H9 (cell line): Measurements from ENCODE around the gene GET3. TPM values are rescaled to one million over a fixed set of nuclear protein-coding genes. Genes with fewer than 3 reads are reported as not detected.

Experiments used
- DNase-seq: peaks from one replicate; pipeline ENCODE4 v3.0.0-alpha.2; 2017
- H2AFZ ChIP-seq: one replicate; pipeline ENCODE4 v1.6.1; 2013; ENCODE audit warnings: mild to moderate bottlenecking, low read length, control low read depth, moderate library complexity
- H2AK5ac ChIP-seq: 2 replicates; pipeline ENCODE4 v1.6.1; 2013; ENCODE audit warnings: low read length, control low read depth, mixed read lengths; ENCODE audit not compliant: insufficient read length
- H2BK120ac ChIP-seq: one replicate; pipeline ENCODE4 v1.6.1; 2013; ENCODE audit warnings: low read depth, mild to moderate bottlenecking, low read length, control low read depth, inconsistent platforms; ENCODE audit not compliant: poor library complexity, severe bottlenecking
- H2BK12ac ChIP-seq: 2 replicates; pipeline ENCODE4 v1.6.1; 2013; ENCODE audit warnings: low read length, control low read depth, mixed read lengths, low read depth; ENCODE audit not compliant: insufficient read length
- H2BK15ac ChIP-seq: 2 replicates; pipeline ENCODE4 v1.6.1; 2013; ENCODE audit warnings: low read depth, low read length, control low read depth
- H2BK20ac ChIP-seq: one replicate; pipeline ENCODE4 v1.6.1; 2013; ENCODE audit warnings: low read depth, mild to moderate bottlenecking, low read length, control low read depth, inconsistent platforms; ENCODE audit not compliant: poor library complexity, severe bottlenecking
- H2BK5ac ChIP-seq: 2 replicates; pipeline ENCODE4 v1.6.1; 2013; ENCODE audit warnings: low read length, control low read depth, mixed read lengths; ENCODE audit not compliant: insufficient read length
- H3K14ac ChIP-seq: 2 replicates; pipeline ENCODE4 v1.6.1; 2013; ENCODE audit warnings: low read length, control low read depth; ENCODE audit not compliant: insufficient read depth
- H3K18ac ChIP-seq: 2 replicates; pipeline ENCODE4 v1.6.1; 2013; ENCODE audit warnings: low read depth, mild to moderate bottlenecking, mixed read lengths, low read length, control low read depth; ENCODE audit not compliant: insufficient read length
- H3K23ac ChIP-seq: 2 replicates; pipeline ENCODE4 v1.6.1; 2013; ENCODE audit warnings: low read length, control low read depth, mixed read lengths, low read depth; ENCODE audit not compliant: insufficient read length
- H3K23me2 ChIP-seq: 2 replicates; pipeline ENCODE4 v1.6.1; 2013; ENCODE audit warnings: low read depth, mild to moderate bottlenecking, mixed read lengths, low read length, control low read depth; ENCODE audit not compliant: insufficient read length, poor library complexity, severe bottlenecking
- H3K27ac ChIP-seq: 2 replicates; pipeline ENCODE4 v1.5.1; 2013; ENCODE audit warnings: low read length, control low read depth, mixed read lengths, low read depth; ENCODE audit not compliant: insufficient read length
- H3K27me3 ChIP-seq: 2 replicates; pipeline ENCODE4 v1.6.1; 2013; ENCODE audit warnings: low read length, control low read depth, inconsistent platforms; ENCODE audit not compliant: insufficient read depth
- H3K4ac ChIP-seq: 2 replicates; pipeline ENCODE4 v1.6.1; 2013; ENCODE audit warnings: low read depth, mild to moderate bottlenecking, control low read depth, inconsistent platforms, low read length, moderate library complexity
- H3K4me1 ChIP-seq: 2 replicates; pipeline ENCODE4 v1.6.1; 2013; ENCODE audit warnings: low read length, control low read depth, inconsistent platforms; ENCODE audit not compliant: insufficient read depth
- H3K4me2 ChIP-seq: 2 replicates; pipeline ENCODE4 v1.6.1; 2013; ENCODE audit warnings: low read length, control low read depth, mixed read lengths; ENCODE audit not compliant: insufficient read length, insufficient read depth
- H3K56ac ChIP-seq: 2 replicates; pipeline ENCODE4 v1.6.1; 2013; ENCODE audit warnings: low read depth, mild to moderate bottlenecking, mixed read lengths, low read length, control low read depth; ENCODE audit not compliant: insufficient read length
- H3K79me1 ChIP-seq: 2 replicates; pipeline ENCODE4 v1.6.1; 2013; ENCODE audit warnings: low read depth, mild to moderate bottlenecking, moderate library complexity, low read length, control low read depth, inconsistent platforms; ENCODE audit not compliant: insufficient read depth, poor library complexity, severe bottlenecking
- H3K79me2 ChIP-seq: 2 replicates; pipeline ENCODE4 v1.6.1; 2013; ENCODE audit warnings: low read length, control low read depth, inconsistent platforms; ENCODE audit not compliant: insufficient read depth
- H3K9ac ChIP-seq: 2 replicates; pipeline ENCODE4 v1.6.1; 2013; ENCODE audit warnings: low read length, control low read depth, mixed read lengths; ENCODE audit not compliant: insufficient read length; ENCODE audit errors: extremely low read depth
- H3K9me3 ChIP-seq: one replicate; pipeline ENCODE4 v1.6.1; 2013; ENCODE audit warnings: low read depth, low read length, inconsistent platforms; ENCODE audit not compliant: control insufficient read depth
- H3T11ph ChIP-seq: one replicate; pipeline ENCODE4 v1.6.1; 2013; ENCODE audit warnings: mild to moderate bottlenecking, low read length, control low read depth, inconsistent platforms
- H4K20me1 ChIP-seq: one replicate; pipeline ENCODE4 v1.6.1; 2013; ENCODE audit not compliant: control insufficient read depth, insufficient read length, insufficient read depth
- H4K5ac ChIP-seq: 2 replicates; pipeline ENCODE4 v1.6.1; 2013; ENCODE audit warnings: low read depth, mild to moderate bottlenecking, mixed read lengths, low read length, control low read depth; ENCODE audit not compliant: insufficient read length
- H4K8ac ChIP-seq: replicated peaks from 2 replicates; pipeline ENCODE4 v1.6.1; 2013; ENCODE audit warnings: low read length, control low read depth, mixed read lengths, low read depth; ENCODE audit not compliant: insufficient read length
- H4K91ac ChIP-seq: 2 replicates; pipeline ENCODE4 v1.6.1; 2013; ENCODE audit warnings: low read depth, mild to moderate bottlenecking, moderate library complexity, mixed read lengths, low read length, control low read depth; ENCODE audit not compliant: insufficient read length
- H3K27ac Mint-ChIP-seq, 3 experiments: 2 replicates in 2 of 3; 3 replicates in 1 of 3; pipeline ENCODE4 v1.8.0; 2020 to 2021; ENCODE audit warnings: mixed read lengths in 3 of 3, mild to moderate bottlenecking in 1 of 3, moderate library complexity in 1 of 3
- H3K27me3 Mint-ChIP-seq: 2 replicates; pipeline ENCODE4 v1.8.0; 2021; ENCODE audit warnings: low read depth, mild to moderate bottlenecking, moderate library complexity, mixed read lengths
- H3K36me3 Mint-ChIP-seq, 3 experiments: 2 replicates in 2 of 3; 3 replicates in 1 of 3; pipeline ENCODE4 v1.8.0; 2020 to 2021; ENCODE audit warnings: low read depth in 3 of 3, mixed read lengths in 3 of 3; ENCODE audit not compliant: insufficient read depth in 1 of 3
- H3K4me1 Mint-ChIP-seq, 2 experiments: 2 replicates each; pipeline ENCODE4 v1.8.0; 2020; ENCODE audit warnings: mixed read lengths in 2 of 2
- H3K4me3 Mint-ChIP-seq, 2 experiments: 2 replicates in 1 of 2; 3 replicates in 1 of 2; pipeline ENCODE4 v1.8.0; 2020 to 2021; ENCODE audit warnings: mild to moderate bottlenecking in 2 of 2, mixed read lengths in 2 of 2, moderate library complexity in 1 of 2
- H3K9me3 Mint-ChIP-seq, 2 experiments: 2 replicates in 1 of 2; 3 replicates in 1 of 2; pipeline ENCODE4 v1.8.0; 2020; ENCODE audit warnings: mild to moderate bottlenecking in 2 of 2, mixed read lengths in 2 of 2, moderate library complexity in 1 of 2
- WGBS: extraction: QIAGEN DNeasy Blood & Tissue Kit; methylation state at CpG from one replicate; pipeline ENCODE4 v1.1.7; 2013; ENCODE audit warnings: missing lambda C conversion rate, low lambda C conversion rate, mixed read lengths; ENCODE audit not compliant: insufficient read length; ENCODE audit errors: extremely low coverage; 5-methylcytosine and 5-hydroxymethylcytosine counted together
- total RNA-seq: library from RNA; stranded (reverse); gene quantifications from 2 replicates; pipeline ENCODE4 v1.2.1, GENCODE V29; 2021
- TF ChIP-seq, protein P1 (sequence below): fragments of 200-600 bp; sonication (generic); conservative IDR thresholded peaks from 3 replicates; pipeline ENCODE4 v1.8.0; 2021; ENCODE audit warnings: antibody characterized with exemption, mild to moderate bottlenecking

The GET3 gene
- total RNA-seq, 1 experiment from 2014 or later: 81.6 TPM

- no peaks in the 10 kb centered on the region for H3K9me3 Mint-ChIP-seq
These were observed 49.7 kb downstream of the GET3 start for GRCh38 chr19:12786952-12787351.

More at GRCh38 chr19:12786952-12787351, 49.7 kb downstream of the GET3 start:
- H3K4me3 Mint-ChIP-seq: no peak overlapping the region; a peak in 1 of 5 replicates
- H2BK20ac ChIP-seq: no peak overlapping the region
- no peak overlapping the region for H4K5ac ChIP-seq
- H3K27me3 Mint-ChIP-seq: peaks cover 6% of the 10 kb centered on the region
- no peaks in the 10 kb centered on the region for H3K79me2 ChIP-seq
- no peak overlapping the region for H2BK15ac ChIP-seq
- no peak overlapping the region for H2BK120ac ChIP-seq
- H2AFZ ChIP-seq: no peak overlapping the region
- H3K18ac ChIP-seq: no peak overlapping the region
- H2BK12ac ChIP-seq: no peak overlapping the region
- H3K4me1 ChIP-seq: peaks cover 6% of the 10 kb centered on the region
- H3K9ac ChIP-seq: no peak overlapping the region
- H4K8ac ChIP-seq: no peak overlapping the region
- no peak overlapping the region for H3K23ac ChIP-seq
- H3T11ph ChIP-seq: no peak overlapping the region
- H3K23me2 ChIP-seq: peaks cover 33% of the 10 kb centered on the region
- no peak overlapping the region for H2BK5ac ChIP-seq
- peaks cover 30 to 31% of the 10 kb centered on the region in 2 experiments for H3K4me1 Mint-ChIP-seq
- WGBS: no CpG with 5 or more reads among the region's 3 CpGs
- TF ChIP-seq, protein P1, sequence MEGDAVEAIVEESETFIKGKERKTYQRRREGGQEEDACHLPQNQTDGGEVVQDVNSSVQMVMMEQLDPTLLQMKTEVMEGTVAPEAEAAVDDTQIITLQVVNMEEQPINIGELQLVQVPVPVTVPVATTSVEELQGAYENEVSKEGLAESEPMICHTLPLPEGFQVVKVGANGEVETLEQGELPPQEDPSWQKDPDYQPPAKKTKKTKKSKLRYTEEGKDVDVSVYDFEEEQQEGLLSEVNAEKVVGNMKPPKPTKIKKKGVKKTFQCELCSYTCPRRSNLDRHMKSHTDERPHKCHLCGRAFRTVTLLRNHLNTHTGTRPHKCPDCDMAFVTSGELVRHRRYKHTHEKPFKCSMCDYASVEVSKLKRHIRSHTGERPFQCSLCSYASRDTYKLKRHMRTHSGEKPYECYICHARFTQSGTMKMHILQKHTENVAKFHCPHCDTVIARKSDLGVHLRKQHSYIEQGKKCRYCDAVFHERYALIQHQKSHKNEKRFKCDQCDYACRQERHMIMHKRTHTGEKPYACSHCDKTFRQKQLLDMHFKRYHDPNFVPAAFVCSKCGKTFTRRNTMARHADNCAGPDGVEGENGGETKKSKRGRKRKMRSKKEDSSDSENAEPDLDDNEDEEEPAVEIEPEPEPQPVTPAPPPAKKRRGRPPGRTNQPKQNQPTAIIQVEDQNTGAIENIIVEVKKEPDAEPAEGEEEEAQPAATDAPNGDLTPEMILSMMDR: no peak
- no peak overlapping the region for H3K56ac ChIP-seq
- no peaks in the 10 kb centered on the region for H3K79me1 ChIP-seq
- H3K27me3 ChIP-seq: no peaks in the 10 kb centered on the region; the same call in 1 of the 2 replicates
- no peaks in the 10 kb centered on the region for H3K36me3 Mint-ChIP-seq
- no peak overlapping the region for H3K4ac ChIP-seq
- H3K14ac ChIP-seq: no peak overlapping the region
- no peaks in the 10 kb centered on the region for H4K20me1 ChIP-seq
- no peak overlapping the region for H2AK5ac ChIP-seq
- no peak overlapping the region for H3K27ac ChIP-seq
- no peak overlapping the region for H3K4me2 ChIP-seq
- H3K9me3 ChIP-seq: no peaks in the 10 kb centered on the region
- DNase-seq: no peak
- no peak overlapping the region for H4K91ac ChIP-seq
- H3K27ac Mint-ChIP-seq: no peak overlapping the region
